Sigmoid colon (tissue), 4 donors: ENCODE data around the gene FARP2.

Experiments used
- CTCF ChIP-seq, 4 experiments: fragments of 450-650 bp in 3 of 4; fragments of 200-600 bp in 1 of 4; IDR thresholded peaks; one replicate each; pipeline ENCODE4 v1.5.1; 2016 to 2019; ENCODE audit warnings: antibody characterized with exemption in 4 of 4, mild to moderate bottlenecking in 3 of 4, moderate library complexity in 2 of 4
- POLR2A ChIP-seq, 2 donors: fragments of 450-650 bp; IDR thresholded peaks; one replicate each; pipeline ENCODE4 v1.6.1; 2016; ENCODE audit warnings: antibody characterized with exemption in 2 of 2, mild to moderate bottlenecking in 2 of 2, moderate library complexity in 2 of 2
- POLR2AphosphoS5 ChIP-seq, 4 donors: sonication (generic); formaldehyde crosslinking; IDR thresholded peaks; one replicate each; pipeline ENCODE4 v1.6.1; 2017; ENCODE audit warnings: antibody characterized with exemption in 4 of 4

GRCh38 chr2:241437179-241437578 is 81.1 kb downstream of the FARP2 start:
- no peak for TF ChIP-seq CTCF (IDR thresholded peaks at IDR 0.05)
- TF ChIP-seq POLR2A (IDR thresholded peaks at IDR 0.05), result no peak
- TF ChIP-seq POLR2AphosphoS5 (IDR thresholded peaks at IDR 0.05), result no peak
